Neutrophil (primary cell): ENCODE results near the gene PVALEF.

ENCODE experiments used
- H3K27ac ChIP-seq: fragments of 200-600 bp; sonication (generic); 2 replicates; pipeline ENCODE4 v1.5.1; 2016; ENCODE audit warnings: mild to moderate bottlenecking, moderate library complexity
- H3K27me3 ChIP-seq: fragments of 200-600 bp; sonication (generic); 2 replicates; pipeline ENCODE4 v1.6.0; 2016; ENCODE audit warnings: mild to moderate bottlenecking
- H3K36me3 ChIP-seq: fragments of 200-600 bp; sonication (generic); 2 replicates; pipeline ENCODE4 v1.5.1; 2017
- H3K4me1 ChIP-seq, 2 experiments: fragments of 200-600 bp in 1 of 2; sonication (generic) in 1 of 2; 1 replicate in 1 of 2; 2 replicates in 1 of 2; pipeline versions ENCODE4 v1.5.1 to v1.6.1; 2013 to 2016; ENCODE audit warnings: low read depth in 1 of 2, low read length in 1 of 2, mild to moderate bottlenecking in 1 of 2, moderate library complexity in 1 of 2; ENCODE audit not compliant: control insufficient read depth in 1 of 2, insufficient read depth in 1 of 2
- H3K4me3 ChIP-seq, 2 experiments: fragments of 200-600 bp in 1 of 2; sonication (generic) in 1 of 2; 1 replicate in 1 of 2; 2 replicates in 1 of 2; pipeline ENCODE4 v1.5.1; 2013 to 2016; ENCODE audit warnings: low read depth in 1 of 2, low read length in 1 of 2, mild to moderate bottlenecking in 1 of 2, moderate library complexity in 1 of 2
- H3K9me3 ChIP-seq: fragments of 200-600 bp; sonication (generic); 2 replicates; pipeline ENCODE4 v1.5.1; 2016
- CTCF ChIP-seq: fragments of 200-600 bp; sonication (generic); IDR thresholded peaks from 2 replicates; pipeline ENCODE4 v1.5.1; 2016; ENCODE audit warnings: antibody characterized with exemption

Gene PVALEF

GRCh38 chr17:81195941-81196495 lies 30.7 kb downstream of the PVALEF start:
- peaks cover 26% of the 10 kb centered on the region for H3K36me3 ChIP-seq
- TF ChIP-seq CTCF = no peak

DNA sequence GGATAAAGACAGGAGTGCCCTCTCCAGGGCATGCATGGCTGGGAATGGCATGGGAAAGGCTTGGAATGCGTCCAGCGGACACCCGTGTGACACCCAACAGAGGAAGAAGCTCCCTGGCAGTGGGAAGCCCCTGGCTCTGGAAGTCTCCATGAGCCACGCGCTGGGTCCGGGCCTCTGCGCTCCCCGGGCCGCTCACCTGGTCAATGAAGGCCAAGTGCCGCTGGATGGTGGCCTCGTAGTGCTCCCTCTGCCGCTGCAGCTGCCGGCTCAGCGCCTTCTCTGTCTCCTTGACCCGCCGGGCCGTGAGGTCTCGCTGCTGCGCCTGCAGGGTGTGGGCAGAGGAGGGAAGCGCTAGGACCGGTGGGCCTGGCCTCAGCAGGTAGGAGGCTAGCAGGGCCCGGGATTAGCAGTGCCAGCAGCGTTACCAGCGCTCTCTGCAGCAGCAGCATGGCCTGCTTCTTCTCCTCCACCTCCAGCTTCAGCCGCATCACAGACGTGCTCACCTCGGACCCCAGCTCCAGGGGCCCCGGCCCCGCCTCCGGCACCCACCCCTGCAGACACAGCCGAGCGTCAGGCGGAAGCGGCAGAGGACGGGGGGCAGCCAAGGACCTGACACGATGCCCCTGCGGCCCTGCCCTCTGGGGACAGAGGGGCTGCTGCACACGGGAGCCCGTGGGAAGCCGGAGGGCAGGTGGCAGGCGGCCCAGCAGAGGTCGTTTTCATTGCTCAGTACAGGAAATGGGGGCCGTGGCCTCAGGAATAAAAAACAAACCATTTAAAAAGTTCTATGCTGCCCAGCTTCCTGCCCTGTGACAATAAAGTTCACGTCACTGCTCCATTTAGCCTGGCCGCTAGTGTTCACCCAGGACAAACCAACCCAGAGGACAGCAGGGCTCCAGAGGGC lies 31.4 kb downstream of the PVALEF start:
- H3K9me3 ChIP-seq = no peaks in the 10 kb centered on the region
- H3K4me3 ChIP-seq = no peak overlapping the region

More at GRCh38 chr17:81195941-81196495, 30.7 kb downstream of the PVALEF start:
- H3K4me1 ChIP-seq = peaks cover 0 to 3% of the 10 kb centered on the region in 2 experiments
- H3K4me3 ChIP-seq = no peak overlapping the region
- no peaks in the 10 kb centered on the region for H3K9me3 ChIP-seq
- H3K27ac ChIP-seq = no peak overlapping the region
- H3K27me3 ChIP-seq = no peaks in the 10 kb centered on the region

GRCh38 chr17:81197409-81197795 lies 32.1 kb downstream of the PVALEF start:
- Histone ChIP-seq H3K27me3 (no peaks in the 10 kb centered on the region), H3K27ac (no peak overlapping the region), H3K4me1 (peaks cover 0 to 3% of the 10 kb centered on the region in 2 experiments), H3K9me3 (no peaks in the 10 kb centered on the region), H3K4me3 (no peak overlapping the region), H3K36me3 (peaks cover 26% of the 10 kb centered on the region)
- TF ChIP-seq CTCF = no peak

More for the DNA sequence above, 31.4 kb downstream of the PVALEF start:
- H3K27me3 ChIP-seq = no peaks in the 10 kb centered on the region
- TF ChIP-seq CTCF = no peak
- H3K27ac ChIP-seq = no peak overlapping the region
- H3K36me3 ChIP-seq = peaks cover 26% of the 10 kb centered on the region
- H3K4me1 ChIP-seq = peaks cover 0 to 3% of the 10 kb centered on the region in 2 experiments

- no peaks in the 10 kb centered on the region for H3K9me3 ChIP-seq
- no peaks in the 10 kb centered on the region for H3K27me3 ChIP-seq
- H3K36me3 ChIP-seq = peaks cover 26% of the 10 kb centered on the region
- no peak overlapping the region for H3K27ac ChIP-seq
- H3K4me3 ChIP-seq = no peak overlapping the region
- peaks cover 0 to 3% of the 10 kb centered on the region in 2 experiments for H3K4me1 ChIP-seq
- TF ChIP-seq CTCF = no peak
Measured at GRCh38 chr17:81197831-81198490, 32.7 kb downstream of the PVALEF start.

DNA sequence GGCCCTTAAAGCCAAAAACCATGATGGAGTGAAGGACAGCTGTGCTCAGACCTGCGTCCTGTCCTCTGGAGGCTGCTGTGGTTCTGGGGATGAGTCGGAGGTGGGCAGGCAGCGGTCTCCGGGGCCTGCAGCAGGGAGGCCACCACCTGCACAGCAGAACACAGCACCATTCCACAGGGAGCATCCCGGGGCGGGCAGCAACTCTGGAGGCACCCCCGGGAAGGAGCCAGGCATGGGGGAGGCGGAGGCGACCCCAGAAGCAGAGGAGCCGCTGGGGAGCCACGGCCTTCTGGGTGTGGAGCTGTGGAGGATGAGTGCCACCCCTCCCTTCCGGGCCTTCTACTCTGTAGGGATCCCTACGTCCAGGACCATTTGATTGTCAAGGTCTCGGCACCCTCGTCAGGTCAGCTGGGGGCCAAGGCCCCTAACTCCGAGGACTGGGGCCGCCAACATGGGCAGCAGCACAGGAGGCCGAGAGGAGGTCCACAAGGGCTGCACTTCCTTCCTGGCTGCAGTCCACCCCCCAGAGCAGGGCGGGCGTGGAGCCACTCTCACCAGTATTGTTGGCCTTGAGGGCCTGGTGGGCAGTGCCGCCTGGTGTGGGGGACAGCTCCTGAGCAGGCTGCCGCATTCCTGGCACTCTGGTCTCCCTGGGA lies 33.6 kb downstream of the PVALEF start:
- peaks cover 33% of the 10 kb centered on the region for H3K36me3 ChIP-seq
- no peak overlapping the region for H3K27ac ChIP-seq
- H3K27me3 ChIP-seq = no peaks in the 10 kb centered on the region
- H3K4me3 ChIP-seq = no peak overlapping the region
- TF ChIP-seq CTCF = no peak
- H3K9me3 ChIP-seq = no peaks in the 10 kb centered on the region
- peaks cover 0 to 3% of the 10 kb centered on the region in 2 experiments for H3K4me1 ChIP-seq
